ENCODE measurements around the gene FGF9.

Gene FGF9

GRCh38 chr13:21670883-21671619, at the start of gene FGF9:
Gene FGF9 (plus strand): TSS chr13:21671073. CDS start chr13:21671913, 840 bp downstream.
- peak; percentile 34 to 65 for DNase-seq (ENCODE audit: low read depth in 2 of 2, low spot score in 1 of 2)

DNA sequence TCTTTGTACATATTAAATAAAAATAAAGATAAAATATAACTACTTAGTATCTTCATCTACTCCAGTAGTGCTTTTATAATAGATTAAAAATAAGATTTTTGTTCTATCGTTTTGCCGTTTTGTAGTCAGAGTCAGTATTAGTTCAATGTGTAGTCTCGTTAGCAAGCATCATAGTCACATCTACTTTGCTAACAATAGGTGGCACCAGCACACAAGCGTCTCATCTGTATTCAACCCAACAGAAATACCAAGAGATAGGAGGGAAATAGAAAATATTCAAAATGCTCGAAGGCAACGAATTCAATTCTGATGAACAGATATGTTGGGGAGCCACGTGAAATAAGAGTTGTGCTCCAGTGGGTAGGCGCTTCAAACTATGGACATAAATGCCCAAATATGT, 45.5 kb upstream of the FGF9 start:
- no peak for DNase-seq (ENCODE audit: low read depth in 2 of 2, low spot score in 1 of 2)

DNA sequence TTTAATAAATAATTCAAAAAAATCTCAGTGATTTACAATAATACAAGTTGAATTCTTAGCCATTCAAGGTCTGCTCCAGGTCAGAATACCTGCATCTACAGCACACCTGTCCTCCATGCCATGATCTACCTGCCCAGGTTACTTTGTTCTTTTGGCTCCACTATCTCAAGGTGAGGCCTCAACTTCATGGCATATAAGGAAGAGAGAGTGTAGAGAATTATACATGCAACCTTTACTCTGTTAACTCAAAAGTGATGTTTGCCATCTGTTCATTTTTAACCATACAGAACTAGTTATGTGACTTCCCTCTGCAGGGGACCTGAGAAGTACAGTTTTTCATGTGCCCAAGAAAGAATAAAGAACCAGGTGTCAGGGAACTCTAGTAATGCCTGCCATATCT, 38.7 kb upstream of the FGF9 start:
- DNase-seq (ENCODE audit: low read depth in 2 of 2, low spot score in 1 of 2) = no peak

GRCh38 chr13:21636656-21637055, 34.2 kb upstream of the FGF9 start:
- DNase-seq (ENCODE audit: low read depth in 2 of 2, low spot score in 1 of 2) = no peak

DNA sequence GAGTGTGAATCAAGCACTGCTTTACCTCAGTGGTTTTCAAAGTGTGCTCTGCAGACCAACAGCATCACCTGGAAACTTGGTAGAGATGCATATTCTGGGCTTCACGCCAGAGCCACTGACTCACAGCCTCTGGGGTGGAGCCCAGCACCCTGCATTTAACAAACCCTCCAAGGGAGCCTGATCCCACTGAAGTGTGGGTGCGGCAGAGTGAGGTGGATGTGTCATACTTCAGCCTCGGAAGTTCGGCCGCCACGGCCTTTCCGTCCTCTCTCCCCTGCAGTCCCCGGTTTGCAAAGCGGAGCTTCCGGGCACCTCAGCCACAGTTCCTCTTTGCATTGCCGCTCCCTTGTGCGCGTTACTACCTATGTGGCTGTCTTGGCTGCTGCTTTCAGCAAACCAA, 33.6 kb upstream of the FGF9 start:
- peak in 1 of 2 donors; percentile 2 for DNase-seq (ENCODE audit: low read depth in 2 of 2, low spot score in 1 of 2)

DNA sequence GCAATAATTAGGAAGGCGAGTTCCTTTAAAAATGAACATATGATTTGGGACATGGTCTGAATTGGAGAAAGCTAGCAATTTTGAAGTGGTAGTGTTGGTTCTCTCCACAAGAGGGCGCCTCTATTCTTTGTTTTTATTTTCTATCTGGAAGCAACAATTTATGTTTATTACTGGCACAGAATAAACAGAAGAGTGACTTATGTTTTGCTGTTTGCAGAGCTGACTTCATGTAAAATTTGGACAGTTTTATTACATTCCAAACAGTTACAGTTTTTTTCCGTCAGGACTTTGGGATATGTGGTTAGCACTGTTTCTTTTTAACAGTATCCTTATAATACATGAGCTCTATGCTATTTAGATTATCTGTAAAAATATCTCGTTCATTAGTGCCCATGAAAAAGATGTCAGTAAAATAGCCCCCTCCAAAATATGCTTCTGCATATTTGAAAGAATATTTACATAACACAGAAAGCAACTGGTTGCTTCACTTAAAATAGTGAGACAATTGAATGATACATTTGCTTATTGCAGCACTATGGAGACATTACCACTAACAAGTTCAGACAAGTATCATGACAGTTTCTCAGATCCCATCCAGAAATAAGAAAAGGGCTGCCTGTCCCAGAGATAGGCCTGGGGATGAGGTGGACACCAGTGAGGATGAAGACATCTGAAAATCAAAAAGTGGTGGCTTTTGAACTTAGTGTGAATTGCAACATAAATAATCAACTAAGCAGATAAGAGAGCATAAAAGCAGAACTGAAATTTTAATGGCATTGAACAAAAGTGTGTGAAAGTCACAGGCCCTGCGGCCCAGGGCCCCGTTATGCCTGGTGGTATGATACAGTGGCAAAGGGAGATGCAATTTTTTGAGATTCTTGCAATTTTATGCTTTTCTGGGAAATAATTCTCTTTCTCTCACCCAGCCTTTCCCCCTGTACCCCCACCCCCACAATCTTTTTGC, 32.3 kb upstream of the FGF9 start:
- no peak for DNase-seq (ENCODE audit: low read depth in 2 of 2, low spot score in 1 of 2)

DNA sequence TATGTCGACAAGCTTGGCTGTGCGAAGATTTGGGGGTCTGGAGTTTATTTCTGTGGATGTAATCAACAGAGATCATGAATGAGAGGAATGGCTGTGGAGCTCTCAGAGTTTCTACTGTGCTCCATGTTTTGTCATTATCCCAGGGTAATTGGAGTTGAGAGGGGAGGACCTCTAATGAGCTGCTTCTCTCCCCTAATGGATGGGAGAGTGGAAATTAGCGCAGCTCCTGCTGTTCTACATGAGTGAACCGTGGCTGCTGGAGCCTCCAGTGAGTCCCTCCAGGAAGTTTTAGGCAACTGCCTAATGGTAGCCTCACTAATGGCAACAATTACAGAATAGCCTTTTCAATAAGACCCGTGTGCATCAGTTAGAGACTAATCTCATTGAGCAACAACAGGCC, 31.3 kb upstream of the FGF9 start:
- DNase-seq (ENCODE audit: low read depth in 2 of 2, low spot score in 1 of 2) = no peak

- DNase-seq (ENCODE audit: low read depth in 2 of 2, low spot score in 1 of 2) = no peak
These were observed 29.2 kb upstream of the FGF9 start for GRCh38 chr13:21641629-21642028.

DNA sequence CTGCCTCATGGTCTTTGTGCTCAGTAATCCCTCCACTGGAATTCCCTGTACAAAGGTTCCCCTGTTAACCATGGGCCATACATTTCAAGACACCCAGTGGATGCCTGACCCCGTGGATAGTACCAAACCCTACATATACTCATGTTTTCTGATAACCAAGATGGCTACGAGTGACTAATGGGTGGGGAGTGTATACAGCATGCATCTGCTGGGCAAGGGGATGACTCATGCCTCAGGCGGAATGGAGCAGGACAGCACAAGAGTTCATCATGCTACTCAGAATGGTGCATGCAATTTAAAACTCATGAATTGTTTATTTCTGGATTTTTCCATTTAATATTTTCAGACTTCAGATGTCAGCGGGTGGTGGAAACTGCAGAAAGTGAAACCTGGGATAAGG, 13.3 kb upstream of the FGF9 start:
- no peak for DNase-seq (ENCODE audit: low read depth in 2 of 2, low spot score in 1 of 2)

DNA sequence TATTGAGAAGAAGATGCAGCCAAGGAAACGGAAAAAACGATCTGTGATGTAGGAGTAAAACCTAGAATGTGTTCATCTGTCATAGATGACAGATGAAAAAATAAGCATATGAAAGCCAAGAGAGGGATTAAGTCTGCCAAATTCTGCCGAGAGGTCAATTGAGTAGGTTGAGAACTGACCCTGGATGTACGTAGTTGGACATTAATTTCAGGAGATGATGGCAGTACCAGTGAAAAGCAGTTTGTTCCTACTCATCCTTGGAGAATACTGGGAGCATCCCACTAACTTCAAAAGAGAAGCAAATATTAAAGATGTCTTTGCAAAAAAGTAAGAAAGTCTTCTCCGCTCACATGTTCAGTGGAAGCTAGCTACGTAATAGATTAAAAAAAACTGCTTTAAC, 11.8 kb upstream of the FGF9 start:
- DNase-seq (ENCODE audit: low read depth in 2 of 2, low spot score in 1 of 2) = no peak

DNA sequence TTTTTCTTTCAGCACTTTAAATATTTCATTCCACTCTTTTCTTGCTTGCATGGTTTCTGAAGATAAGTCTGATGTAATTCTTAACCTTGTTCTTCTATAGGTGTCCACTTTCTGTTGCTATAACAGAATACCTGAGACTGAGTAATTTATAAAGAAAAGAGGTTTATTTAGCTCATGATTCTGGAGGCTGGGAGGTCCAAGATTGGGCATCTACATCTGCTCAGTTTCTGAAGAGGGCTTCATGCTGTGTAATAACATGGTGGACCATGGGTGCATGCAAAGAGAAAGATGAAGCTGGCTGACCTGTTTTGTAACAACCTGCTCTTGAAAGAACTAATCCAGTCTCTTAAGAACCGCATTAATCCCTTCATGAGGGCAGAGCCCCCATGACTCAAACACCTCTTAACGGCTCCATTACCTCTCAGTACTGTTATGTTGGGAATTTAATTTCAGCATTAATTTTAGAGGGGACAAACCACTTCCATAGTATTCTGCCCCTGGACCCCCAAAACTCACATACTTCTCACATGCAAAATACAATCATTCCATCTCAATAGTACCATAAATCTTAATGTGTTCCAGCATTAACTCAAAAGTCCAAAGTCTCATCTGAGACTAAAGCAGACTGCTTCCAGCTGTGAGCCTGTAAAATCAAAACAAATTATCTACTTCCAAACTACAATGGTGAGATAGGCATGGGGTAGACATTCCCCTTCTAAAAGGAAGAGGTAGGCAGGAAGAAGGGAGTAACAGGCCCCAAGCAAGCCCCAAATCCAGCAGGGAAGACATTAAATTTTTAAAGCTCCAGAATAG, 9.6 kb upstream of the FGF9 start:
- no peak for DNase-seq (ENCODE audit: low read depth in 2 of 2, low spot score in 1 of 2)

DNA sequence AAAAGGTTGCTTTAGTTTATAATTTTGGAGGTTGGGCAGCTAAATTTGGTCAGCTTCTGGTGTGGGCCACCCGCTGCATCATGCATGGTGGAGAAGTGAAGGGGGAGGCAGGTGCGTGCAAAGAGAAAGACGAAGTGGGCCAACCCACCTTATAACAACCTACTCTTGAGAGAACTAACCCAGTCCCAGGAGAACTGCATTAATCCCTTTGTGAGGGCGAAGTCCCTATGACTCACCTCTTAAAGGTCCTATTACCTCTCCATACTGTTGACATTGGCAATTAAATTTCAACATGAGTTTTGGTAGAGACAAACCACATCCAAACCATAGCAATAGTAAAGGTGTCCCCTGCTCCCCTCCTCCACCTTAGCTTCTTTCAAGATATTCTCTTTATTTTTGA, 7.7 kb upstream of the FGF9 start:
- no peak for DNase-seq (ENCODE audit: low read depth in 2 of 2, low spot score in 1 of 2)

- DNase-seq (ENCODE audit: low read depth in 2 of 2, low spot score in 1 of 2) = no peak
These were observed 2.1 kb upstream of the FGF9 start for GRCh38 chr13:21668732-21669275.

DNA sequence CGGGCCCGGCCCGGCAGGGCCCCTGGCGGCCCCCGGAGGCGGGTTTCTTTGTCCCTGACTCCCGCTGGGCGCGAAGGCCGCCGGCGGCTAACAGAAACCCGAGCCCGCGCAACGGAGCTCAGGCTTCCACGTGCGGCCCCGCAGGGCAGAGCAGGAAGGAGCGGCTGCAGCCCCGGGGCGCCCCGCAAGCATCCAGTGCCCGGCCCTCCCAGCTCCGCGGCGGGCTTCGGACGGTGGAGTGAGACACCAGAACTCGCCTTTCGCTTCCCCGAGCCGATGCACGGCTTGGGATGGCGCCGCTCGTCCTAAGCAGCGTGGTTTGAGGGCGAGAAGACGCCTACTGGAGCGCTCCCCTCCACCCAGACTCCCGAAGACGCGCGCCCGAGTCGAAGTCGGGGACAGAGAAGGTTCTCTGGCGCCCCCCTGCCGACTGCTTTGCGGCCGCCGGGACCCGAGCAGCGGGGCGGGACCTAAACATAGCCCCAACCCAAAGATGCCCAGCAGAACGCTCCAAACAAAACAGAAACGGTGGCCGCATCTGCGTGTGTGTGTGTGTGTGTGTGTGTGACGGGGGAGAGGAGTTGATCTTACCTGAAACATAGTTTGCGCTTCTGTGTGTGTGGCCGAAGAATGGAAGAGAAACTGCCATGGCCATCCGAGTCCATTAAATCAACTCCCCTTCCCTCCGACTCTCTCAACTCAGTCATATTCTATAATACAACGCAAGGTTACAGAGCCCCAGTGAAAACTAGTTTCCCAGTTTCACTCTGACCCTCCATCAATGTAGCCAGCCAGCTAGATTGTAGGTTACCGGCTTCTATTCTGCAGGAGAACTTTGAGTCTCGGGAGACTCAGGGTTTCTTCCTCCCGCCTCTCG, 629 bp upstream of the FGF9 start:
- DNase-seq (ENCODE audit: low read depth in 2 of 2, low spot score in 1 of 2) = peak; percentile 32 to 59

DNA sequence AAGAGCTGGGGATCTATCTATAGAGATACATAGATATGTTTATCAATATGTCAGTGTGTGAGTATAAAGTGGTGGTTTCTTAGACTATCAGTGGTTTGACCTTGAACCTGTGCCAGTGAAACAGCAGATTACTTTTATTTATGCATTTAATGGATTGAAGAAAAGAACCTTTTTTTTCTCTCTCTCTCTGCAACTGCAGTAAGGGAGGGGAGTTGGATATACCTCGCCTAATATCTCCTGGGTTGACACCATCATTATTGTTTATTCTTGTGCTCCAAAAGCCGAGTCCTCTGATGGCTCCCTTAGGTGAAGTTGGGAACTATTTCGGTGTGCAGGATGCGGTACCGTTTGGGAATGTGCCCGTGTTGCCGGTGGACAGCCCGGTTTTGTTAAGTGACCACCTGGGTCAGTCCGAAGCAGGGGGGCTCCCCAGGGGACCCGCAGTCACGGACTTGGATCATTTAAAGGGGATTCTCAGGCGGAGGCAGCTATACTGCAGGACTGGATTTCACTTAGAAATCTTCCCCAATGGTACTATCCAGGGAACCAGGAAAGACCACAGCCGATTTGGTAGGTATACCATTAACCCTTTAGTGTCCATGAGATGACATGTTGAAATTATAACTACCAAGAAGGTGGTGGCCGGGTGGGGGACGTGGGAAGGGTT, 880 bp downstream of the FGF9 start:
- DNase-seq (ENCODE audit: low read depth in 2 of 2, low spot score in 1 of 2) = no peak

DNA sequence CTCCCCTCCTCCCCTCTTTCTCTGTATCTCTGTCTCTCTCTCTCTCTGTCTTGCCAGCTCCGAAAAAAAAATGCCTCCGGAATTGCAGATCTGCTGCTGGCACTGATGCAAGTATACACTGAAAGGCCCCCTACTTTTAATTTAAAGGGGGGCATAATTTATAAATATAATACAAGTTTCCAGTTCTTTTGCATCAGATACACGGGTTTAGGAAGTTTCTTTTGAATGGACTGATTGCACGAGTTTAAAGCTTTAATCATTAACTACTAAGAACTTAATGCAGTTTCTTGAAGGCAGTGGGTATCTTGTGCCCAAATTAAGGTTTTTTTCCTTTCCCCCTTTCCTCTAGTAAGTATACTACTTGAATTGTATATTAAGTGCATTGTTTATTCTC, 1.4 kb downstream of the FGF9 start:
- no peak for DNase-seq (ENCODE audit: low read depth in 2 of 2, low spot score in 1 of 2)

DNA sequence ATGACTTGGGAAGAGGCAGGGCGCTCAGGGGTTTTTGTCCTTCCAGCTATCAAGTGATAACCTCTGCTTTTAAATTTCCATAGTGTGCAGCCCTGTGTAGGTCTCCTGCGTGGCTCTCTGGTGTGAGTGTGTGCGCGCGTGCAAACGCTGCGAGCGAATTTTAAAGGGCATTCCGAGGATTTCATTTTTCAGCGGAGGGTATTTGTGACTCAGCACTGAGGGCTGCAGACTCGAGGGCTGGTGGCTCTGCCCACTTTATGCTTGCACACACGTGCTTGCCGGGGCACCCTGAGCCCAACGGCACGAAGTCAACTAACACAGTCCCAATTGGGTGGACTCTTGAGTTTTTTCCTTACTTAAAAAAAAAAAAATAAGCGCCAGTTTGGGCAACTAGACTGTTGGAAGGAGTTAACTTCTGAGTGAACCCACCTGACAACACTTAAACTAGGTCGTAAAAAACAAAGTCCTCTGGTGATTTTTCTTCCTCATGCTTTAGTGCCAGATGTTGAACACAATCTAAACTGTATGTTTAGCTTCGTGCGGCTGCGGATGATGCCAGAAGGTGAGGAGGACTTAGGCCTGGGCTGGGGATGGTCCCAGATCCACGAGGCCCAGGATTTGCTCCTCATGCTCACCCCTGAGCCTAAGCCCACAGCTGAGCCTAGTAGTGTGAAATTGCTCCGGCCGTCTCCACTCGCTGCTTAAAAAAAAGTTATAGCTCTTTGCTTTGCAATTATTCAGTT, 2.1 kb downstream of the FGF9 start:
- no peak for DNase-seq (ENCODE audit: low read depth in 2 of 2, low spot score in 1 of 2)

DNA sequence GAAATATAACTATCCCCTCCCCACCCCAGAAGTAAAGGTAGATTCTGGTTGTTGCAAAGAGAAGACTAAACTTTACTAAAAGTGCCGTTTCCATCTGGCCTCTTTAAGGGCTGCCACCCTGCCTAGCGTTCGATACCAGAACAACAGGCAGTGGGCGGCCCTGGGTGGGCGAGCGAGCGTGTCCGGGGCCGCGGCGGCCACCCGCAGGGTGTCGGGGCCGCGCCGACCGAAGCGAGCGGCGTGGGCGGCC, 2.6 kb downstream of the FGF9 start:
- DNase-seq (ENCODE audit: low read depth in 2 of 2, low spot score in 1 of 2) = no peak

- peak in 1 of 2 donors; percentile 8 for DNase-seq (ENCODE audit: low read depth in 2 of 2, low spot score in 1 of 2)
These were observed 3.1 kb downstream of the FGF9 start for GRCh38 chr13:21673789-21674489.

Data from stimulated activated CD8-positive, alpha-beta memory T cell treated with anti-CD3 and anti-CD28 coated beads, Interleukin-4, amount 100 ng/mL, for 4 hours (primary cell).